ENCODE measurements around the gene NMRAL1.

NMRAL1 gene

DNA sequence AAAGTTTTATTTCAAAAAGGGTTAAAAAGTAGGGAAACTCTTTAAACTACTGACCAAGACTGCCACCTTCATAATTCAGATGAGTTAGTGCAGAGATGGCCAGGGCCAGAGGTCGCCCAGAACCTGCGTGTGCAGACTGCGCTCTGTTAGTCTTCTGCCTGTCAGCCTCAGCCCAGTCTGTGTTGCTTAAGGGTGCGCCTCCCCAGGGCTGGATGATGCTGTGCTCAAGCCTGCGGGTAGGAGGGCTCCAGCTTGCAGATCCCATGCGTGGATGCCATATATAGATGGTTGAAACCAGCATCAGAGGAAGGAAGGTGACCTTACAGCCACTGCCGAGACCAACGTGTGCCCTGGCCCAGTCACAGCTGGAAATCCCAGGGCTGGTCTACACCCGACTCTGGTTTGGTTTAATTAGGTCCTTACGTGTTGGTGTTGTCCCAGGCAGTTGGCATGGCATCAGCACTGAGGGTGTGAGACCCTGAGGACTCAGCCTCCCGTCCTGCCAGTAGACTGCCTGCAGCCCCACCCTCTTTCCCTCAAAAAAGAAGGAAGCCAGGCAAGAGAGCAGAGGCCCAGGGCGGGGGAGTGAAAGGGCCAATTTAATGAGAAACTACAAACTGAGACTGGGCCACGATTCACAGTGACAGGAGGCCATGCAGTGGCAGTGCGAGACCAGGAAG is 36.5 kb upstream of the NMRAL1 start:
- Histone ChIP-seq H3K9me3 (ENCODE audit: low read length) (no peaks in the 10 kb centered on the region), H3K27ac (ENCODE audit: low read depth, low read length, poor library complexity, severe bottlenecking) (no peak overlapping the region), H3K4me1 (ENCODE audit: insufficient read depth, low read length, severe bottlenecking) (peaks cover 5% of the 10 kb centered on the region), H2AFZ (ENCODE audit: low read length) (no peak overlapping the region), H3K27me3 (ENCODE audit: insufficient read depth, low read length) (no peaks in the 10 kb centered on the region), H3F3A (ENCODE audit: insufficient read depth, low read length) (no peaks in the 10 kb centered on the region), H3K79me2 (ENCODE audit: insufficient read depth, low read length) (no peaks in the 10 kb centered on the region), H3K36me3 (ENCODE audit: insufficient read depth, low read length) (peaks cover 62% of the 10 kb centered on the region), H3K4me3 (ENCODE audit: low read depth, low read length, poor library complexity, severe bottlenecking) (no peak overlapping the region), H4K20me1 (ENCODE audit: insufficient read depth, low read length) (no peaks in the 10 kb centered on the region), H3K4me2 (ENCODE audit: low read length) (no peak overlapping the region), H3K9me2 (ENCODE audit: low read depth, low read length) (no peaks in the 10 kb centered on the region), H3K9ac (ENCODE audit: low read length) (no peak overlapping the region)
- no peak for TF ChIP-seq EZH2 (IDR thresholded peaks at IDR 0.05; ENCODE audit: borderline replicate concordance, low read length)
- TF ChIP-seq, protein P1, sequence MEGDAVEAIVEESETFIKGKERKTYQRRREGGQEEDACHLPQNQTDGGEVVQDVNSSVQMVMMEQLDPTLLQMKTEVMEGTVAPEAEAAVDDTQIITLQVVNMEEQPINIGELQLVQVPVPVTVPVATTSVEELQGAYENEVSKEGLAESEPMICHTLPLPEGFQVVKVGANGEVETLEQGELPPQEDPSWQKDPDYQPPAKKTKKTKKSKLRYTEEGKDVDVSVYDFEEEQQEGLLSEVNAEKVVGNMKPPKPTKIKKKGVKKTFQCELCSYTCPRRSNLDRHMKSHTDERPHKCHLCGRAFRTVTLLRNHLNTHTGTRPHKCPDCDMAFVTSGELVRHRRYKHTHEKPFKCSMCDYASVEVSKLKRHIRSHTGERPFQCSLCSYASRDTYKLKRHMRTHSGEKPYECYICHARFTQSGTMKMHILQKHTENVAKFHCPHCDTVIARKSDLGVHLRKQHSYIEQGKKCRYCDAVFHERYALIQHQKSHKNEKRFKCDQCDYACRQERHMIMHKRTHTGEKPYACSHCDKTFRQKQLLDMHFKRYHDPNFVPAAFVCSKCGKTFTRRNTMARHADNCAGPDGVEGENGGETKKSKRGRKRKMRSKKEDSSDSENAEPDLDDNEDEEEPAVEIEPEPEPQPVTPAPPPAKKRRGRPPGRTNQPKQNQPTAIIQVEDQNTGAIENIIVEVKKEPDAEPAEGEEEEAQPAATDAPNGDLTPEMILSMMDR (IDR thresholded peaks at IDR 0.05; ENCODE audit: low read length) = no peak

DNA sequence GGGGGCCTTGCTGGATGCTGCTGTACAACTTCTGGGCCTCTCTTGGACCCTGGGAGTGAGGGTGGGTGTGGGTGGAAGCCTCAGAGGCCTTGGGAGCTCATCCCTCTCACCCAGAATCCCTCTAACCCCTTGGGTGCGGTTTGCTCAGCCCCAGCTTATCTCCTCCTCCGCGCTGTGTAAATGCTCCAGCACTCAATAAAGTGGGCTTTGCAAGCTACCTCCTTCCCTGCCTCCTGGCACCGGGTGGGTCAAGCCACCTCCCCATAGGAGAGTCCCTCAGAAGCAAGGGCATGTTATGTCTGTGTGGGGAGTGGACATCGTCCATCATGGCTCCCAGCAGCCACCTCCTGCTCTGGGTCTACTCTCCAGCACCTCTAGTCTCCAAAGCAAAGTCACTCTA is 35.7 kb upstream of the NMRAL1 start:
- H3K4me1 ChIP-seq (ENCODE audit: insufficient read depth, low read length, severe bottlenecking) = peaks cover 12% of the 10 kb centered on the region
- TF ChIP-seq, protein P1 (IDR thresholded peaks at IDR 0.05; ENCODE audit: low read length) = no peak
- no peak for TF ChIP-seq EZH2 (IDR thresholded peaks at IDR 0.05; ENCODE audit: borderline replicate concordance, low read length)
- no peak overlapping the region for H3K4me3 ChIP-seq (ENCODE audit: low read depth, low read length, poor library complexity, severe bottlenecking)
- no peak overlapping the region for H3K9ac ChIP-seq (ENCODE audit: low read length)
- no peaks in the 10 kb centered on the region for H3K79me2 ChIP-seq (ENCODE audit: insufficient read depth, low read length)
- H4K20me1 ChIP-seq (ENCODE audit: insufficient read depth, low read length) = no peaks in the 10 kb centered on the region
- H3K9me2 ChIP-seq (ENCODE audit: low read depth, low read length) = no peaks in the 10 kb centered on the region
- H3K27me3 ChIP-seq (ENCODE audit: insufficient read depth, low read length) = no peaks in the 10 kb centered on the region
- no peak overlapping the region for H2AFZ ChIP-seq (ENCODE audit: low read length)
- no peaks in the 10 kb centered on the region for H3K9me3 ChIP-seq (ENCODE audit: low read length)
- H3K27ac ChIP-seq (ENCODE audit: low read depth, low read length, poor library complexity, severe bottlenecking) = no peak overlapping the region
- H3F3A ChIP-seq (ENCODE audit: insufficient read depth, low read length) = peaks cover under 1% of the 10 kb centered on the region; the same call in 1 of the 2 replicates
- no peak overlapping the region for H3K4me2 ChIP-seq (ENCODE audit: low read length)
- peaks cover 62% of the 10 kb centered on the region for H3K36me3 ChIP-seq (ENCODE audit: insufficient read depth, low read length)

GRCh38 chr16:4509420-4509819 is 35.0 kb upstream of the NMRAL1 start:
- peaks cover 4% of the 10 kb centered on the region; the same call in 1 of the 2 replicates for H3F3A ChIP-seq (ENCODE audit: insufficient read depth, low read length)
- H3K27ac ChIP-seq (ENCODE audit: low read depth, low read length, poor library complexity, severe bottlenecking) = no peak overlapping the region
- H3K9me3 ChIP-seq (ENCODE audit: low read length) = no peaks in the 10 kb centered on the region
- H3K4me1 ChIP-seq (ENCODE audit: insufficient read depth, low read length, severe bottlenecking) = peaks cover 18% of the 10 kb centered on the region
- H3K9me2 ChIP-seq (ENCODE audit: low read depth, low read length) = no peaks in the 10 kb centered on the region
- no peaks in the 10 kb centered on the region for H3K79me2 ChIP-seq (ENCODE audit: insufficient read depth, low read length)
- H3K36me3 ChIP-seq (ENCODE audit: insufficient read depth, low read length) = peaks cover 62% of the 10 kb centered on the region
- H2AFZ ChIP-seq (ENCODE audit: low read length) = no peak overlapping the region
- H3K9ac ChIP-seq (ENCODE audit: low read length) = no peak overlapping the region
- H3K27me3 ChIP-seq (ENCODE audit: insufficient read depth, low read length) = no peaks in the 10 kb centered on the region
- H4K20me1 ChIP-seq (ENCODE audit: insufficient read depth, low read length) = no peaks in the 10 kb centered on the region
- TF ChIP-seq EZH2 (IDR thresholded peaks at IDR 0.05; ENCODE audit: borderline replicate concordance, low read length) = no peak
- TF ChIP-seq, protein P1 (IDR thresholded peaks at IDR 0.05; ENCODE audit: low read length) = no peak
- H3K4me2 ChIP-seq (ENCODE audit: low read length) = no peak overlapping the region
- H3K4me3 ChIP-seq (ENCODE audit: low read depth, low read length, poor library complexity, severe bottlenecking) = no peak overlapping the region

Data from OCI-LY1 (cell line).